NCI-H82 treated with DMSO at 0.1 percent for 48 hours (cell line): ENCODE results near the gene MUC22.
"Not testable (repeated sequence)": the region's sequence is repeated elsewhere in the genome, so short reads cannot be mapped to it uniquely, and the experiment has no call there.

ENCODE experiments used
- DNase-seq: peaks from one replicate; lab custom pipeline; 2025; ENCODE audit not compliant: unreplicated experiment; lab: John Stamatoyannopoulos, UW

The MUC22 gene

GRCh38 chr6:30997301-30997700, 13.0 kb upstream of the MUC22 start:
- no peak for DNase-seq

DNA sequence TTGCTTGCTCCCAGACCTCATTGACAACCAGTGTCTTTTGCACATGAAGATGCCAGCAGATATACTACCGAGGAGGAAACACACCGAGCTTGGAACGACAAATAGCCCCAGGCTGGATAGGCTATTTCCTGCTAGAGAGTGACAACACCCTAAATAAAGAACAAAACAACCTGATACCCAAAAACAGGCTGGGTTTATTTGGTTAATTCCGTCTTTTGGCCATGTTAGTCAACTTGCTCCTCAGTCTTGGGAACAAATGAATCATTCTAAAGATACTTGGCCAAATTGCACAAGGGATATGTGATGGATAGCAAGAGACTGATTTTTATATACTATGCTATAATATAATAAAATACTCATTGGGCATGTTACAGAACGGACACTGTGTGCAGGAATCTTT, 11.5 kb upstream of the MUC22 start:
- no peak for DNase-seq

DNA sequence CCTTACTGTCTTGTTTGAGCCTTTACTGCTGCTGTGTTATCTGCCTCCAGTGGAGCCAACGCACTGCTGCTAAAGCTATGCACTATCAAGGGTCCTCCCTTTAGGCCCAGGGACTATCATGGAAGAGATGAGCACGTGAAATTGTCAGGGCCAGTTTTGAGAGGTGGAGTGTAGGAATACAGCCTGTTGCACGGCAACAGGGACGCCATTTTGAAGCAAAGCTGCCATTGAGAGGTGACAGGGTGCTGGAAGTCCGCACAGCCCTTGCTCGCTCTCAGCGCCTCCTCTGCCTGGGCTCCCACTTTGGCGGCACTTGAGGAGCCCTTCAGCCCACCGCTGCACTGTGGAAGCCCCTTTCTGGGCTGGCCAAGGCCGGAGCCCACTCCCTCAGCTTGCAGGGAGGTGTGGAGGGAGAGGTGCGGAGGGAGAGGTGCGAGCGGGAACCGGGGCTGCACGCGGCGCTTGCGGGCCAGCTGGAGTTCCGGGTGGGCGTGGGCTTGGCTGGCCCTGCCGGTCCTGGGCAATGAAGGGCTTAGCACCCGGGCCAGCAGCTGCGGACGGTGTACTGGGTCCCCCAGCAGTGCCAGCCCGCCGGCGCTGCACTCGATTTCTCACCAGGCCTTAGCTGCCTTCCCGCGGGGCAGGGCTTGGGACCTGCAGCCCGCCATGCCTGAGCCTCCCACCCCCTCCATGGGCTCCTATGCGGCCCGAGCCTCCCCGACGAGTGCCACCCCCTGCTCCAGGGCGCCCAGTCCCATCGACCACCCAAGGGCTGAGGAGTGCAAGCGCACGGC, 10.0 kb upstream of the MUC22 start:
- DNase-seq, result not testable (repeated sequence)

GRCh38 chr6:31001281-31001888, 8.9 kb upstream of the MUC22 start:
- DNase-seq, result no peak

DNA sequence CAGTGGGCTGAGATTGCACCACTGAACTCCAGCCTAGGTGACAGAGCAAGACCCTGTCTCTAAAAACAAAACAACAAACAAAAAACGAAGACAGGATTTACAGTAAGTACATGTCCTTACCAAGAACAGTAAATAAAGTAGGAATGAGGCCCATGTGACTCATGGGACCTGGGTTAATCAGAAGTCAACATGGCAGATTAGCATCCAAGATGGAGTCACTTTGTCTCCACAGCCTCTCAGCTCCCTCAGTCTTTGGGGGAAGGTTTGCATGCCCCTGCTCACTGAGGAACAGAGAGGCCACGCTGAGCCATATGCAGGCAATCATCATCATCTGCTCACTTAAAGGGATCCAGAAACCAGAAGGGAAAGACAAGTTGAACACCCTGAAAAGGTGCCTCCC, 7.8 kb upstream of the MUC22 start:
- no peak for DNase-seq

- no peak for DNase-seq
These were observed 5.5 kb upstream of the MUC22 start for GRCh38 chr6:31004794-31005193.

GRCh38 chr6:31005249-31006020, 4.8 kb upstream of the MUC22 start:
- no peak for DNase-seq

GRCh38 chr6:31007694-31008093, 2.6 kb upstream of the MUC22 start:
- no peak for DNase-seq

DNA sequence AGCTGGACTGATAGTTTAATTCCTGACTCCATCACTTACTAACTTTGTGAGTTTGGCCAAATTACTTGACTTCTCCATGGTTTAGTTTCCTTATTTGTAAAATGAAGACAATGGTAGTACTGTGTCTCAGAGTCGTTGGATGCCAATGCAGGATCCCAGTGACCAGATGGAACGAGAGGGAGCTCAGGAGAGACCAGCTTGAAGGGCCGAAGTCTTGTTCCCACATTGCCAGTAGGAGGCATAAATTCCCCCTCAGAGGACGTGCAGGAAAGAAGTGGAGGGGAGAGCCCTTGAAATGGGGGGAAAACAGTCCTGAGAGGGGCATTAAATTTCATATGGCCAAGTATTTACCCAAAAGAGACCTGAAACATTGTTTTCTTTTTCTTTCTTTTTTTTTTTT, 2.1 kb upstream of the MUC22 start:
- no peak for DNase-seq

- DNase-seq, result no peak
These were observed 543 bp upstream of the MUC22 start for GRCh38 chr6:31009731-31010130.

- no peak for DNase-seq
These were observed 879 bp downstream of the MUC22 start for GRCh38 chr6:31011153-31011552.

DNA sequence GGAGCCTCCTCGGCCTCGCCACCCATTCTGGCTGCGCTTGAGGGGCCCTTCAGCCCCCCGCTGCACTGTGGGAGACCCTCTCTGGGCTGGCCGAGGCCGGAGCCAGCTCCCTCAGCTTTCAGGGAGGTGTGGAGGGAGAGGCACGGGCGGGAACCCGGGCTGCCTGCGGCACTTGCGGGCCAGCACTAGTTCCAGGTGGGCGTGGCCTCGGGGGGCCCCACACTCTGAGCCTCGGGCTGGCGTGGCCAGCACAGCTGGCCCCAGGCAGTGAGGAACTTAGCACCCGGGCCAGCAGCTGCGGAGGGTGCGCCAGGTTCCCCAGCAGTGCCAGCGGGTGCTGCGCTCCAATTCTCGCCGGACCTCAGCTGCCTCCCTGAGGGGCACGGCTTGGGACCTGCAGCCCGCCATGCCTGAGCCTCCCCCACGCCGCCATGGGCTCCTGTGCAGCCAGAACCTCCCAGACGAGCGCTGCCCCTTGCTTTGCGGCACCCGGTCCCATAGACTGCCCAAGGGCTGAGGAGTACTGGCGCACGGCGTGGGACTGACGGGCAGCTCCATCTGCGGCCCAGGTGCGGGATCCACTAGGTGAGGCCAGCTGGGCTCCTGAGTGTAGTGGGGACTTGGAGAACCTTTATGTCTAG, 6.5 kb downstream of the MUC22 start:
- no peak for DNase-seq

- DNase-seq, result not testable (repeated sequence)
These were observed 7.2 kb downstream of the MUC22 start for GRCh38 chr6:31017436-31017835.

GRCh38 chr6:31020057-31020456, 9.8 kb downstream of the MUC22 start:
- no peak for DNase-seq

GRCh38 chr6:31020631-31021255, 10.5 kb downstream of the MUC22 start:
- DNase-seq, result not testable (repeated sequence)

DNA sequence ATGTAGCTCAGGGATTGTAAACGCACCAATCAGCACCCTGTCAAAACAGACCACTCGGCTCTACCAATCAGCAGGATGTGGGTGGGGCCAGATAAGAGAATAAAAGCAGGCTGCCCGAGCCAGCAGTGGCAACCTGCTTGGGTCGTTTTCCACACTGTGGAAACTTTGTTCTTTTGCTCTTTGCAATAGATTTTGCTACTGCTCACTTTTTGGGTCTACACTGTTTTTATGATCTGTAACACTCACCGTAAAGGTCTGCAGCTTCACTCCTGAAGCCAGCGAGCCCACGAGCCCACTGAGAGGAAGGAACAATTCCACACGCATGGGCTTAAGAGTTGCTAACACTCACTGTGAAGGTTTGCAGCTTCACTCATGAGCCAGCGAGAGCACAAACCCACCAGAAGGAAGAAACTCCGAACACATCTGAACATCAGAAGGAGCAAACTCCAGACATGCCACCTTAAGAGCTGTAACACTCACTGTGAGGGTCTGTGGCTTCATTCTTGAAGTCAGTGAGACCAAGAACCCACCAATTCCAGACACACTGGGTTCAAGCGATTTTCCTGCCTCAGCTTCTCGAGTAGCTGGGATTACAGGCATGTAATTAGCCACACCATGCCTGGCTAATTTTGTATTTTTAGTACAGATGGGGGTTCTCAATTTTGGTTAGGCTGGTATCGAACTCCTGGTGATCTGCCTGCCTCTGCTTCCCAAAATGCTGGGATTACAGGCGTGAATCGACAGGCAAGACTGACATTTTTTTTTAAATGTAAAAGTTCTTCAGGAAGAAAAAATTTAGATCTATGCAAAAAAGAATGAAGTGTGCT, 11.6 kb downstream of the MUC22 start:
- DNase-seq, result not testable (repeated sequence)

DNA sequence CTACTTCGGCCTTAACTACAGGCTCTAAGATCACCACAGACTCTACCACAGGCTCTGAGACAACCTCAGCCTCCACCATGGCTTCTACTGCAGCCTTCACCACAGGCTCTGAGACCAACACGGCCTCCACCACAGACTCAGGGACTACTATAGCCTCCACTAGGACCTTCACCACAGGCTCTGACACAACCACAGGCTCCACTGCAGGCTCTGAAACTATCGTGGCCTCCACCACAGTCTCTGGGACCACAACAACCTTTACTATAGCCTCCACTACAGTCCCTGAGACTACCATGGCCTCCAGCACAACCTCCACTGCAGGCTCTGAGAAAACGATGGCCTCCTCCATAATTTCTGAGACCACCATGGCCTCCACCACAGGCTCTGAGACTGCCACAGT, 15.3 kb downstream of the MUC22 start:
- no peak for DNase-seq

DNA sequence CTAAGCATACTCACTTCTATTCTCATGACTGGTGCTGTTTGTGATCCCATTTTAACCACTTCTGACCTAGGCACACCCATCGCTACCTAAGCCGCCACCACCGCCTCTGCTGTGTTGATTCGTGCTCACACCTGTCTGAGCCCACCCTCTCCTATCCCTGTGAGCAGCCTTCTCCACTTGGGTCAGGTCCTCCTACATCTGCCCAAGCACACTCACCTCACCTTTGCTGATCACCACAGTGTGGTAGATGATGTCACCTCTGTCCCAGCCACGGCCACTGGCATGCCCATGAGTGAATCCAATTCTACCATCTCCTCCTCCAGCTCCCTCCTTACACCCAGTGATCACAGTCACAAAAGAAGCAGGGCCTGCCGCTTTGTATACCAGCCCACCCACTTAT, 20.8 kb downstream of the MUC22 start:
- DNase-seq, result no peak

GRCh38 chr6:31033075-31033474, 22.8 kb downstream of the MUC22 start:
- no peak for DNase-seq

DNA sequence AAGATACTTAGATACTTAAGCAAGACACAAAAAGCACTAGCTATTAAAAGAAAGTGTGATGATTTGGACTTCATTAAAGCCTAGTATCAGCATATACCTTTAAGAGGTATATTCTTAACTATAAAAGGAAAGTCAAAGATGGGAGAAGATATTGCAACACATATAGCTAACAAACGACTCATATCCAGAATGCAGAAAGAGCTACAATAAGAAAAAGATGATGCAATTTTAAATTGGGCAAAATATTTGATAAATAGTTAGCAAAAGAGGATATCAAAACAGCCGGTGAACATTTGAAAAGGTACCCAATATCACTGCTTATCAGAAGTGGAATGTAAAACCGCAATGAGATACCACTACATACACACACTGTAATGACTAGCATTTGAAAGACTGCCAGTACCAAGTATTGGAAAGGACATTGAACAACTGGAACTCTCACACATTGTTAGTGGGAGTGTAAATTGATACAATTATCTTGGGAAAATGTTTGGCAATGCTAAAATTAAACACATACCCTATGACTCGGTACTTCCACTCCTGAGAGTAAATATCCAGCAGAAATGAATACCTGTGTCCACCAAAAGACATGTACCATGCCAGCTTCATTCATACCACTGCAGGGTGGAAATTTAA, 25.7 kb downstream of the MUC22 start:
- DNase-seq, result no peak
